Stimulated activated CD4-positive, alpha-beta T cell treated with anti-CD3 and anti-CD28 coated beads, Interleukin-15, amount 100 ng/mL, for 48 hours (primary cell): ENCODE data around the gene POR.
A peak's percentile ranks its signal among the peaks of the same experiment; 100 is the strongest.
"Not testable (repeated sequence)": the region's sequence is repeated elsewhere in the genome, so short reads cannot be mapped to it uniquely, and the experiment has no call there.

Experiments
- DNase-seq, 2 donors: peaks; one replicate each; pipeline ENCODE4 v3.0.0-alpha.2; 2020; ENCODE audit warnings: low read depth in 2 of 2

POR gene

GRCh38 chr7:75992083-75992755 lies 77.3 kb downstream of the POR start:
- no peak for DNase-seq

- DNase-seq: no peak
Measured at GRCh38 chr7:75993689-75994387, 78.9 kb downstream of the POR start.

DNA sequence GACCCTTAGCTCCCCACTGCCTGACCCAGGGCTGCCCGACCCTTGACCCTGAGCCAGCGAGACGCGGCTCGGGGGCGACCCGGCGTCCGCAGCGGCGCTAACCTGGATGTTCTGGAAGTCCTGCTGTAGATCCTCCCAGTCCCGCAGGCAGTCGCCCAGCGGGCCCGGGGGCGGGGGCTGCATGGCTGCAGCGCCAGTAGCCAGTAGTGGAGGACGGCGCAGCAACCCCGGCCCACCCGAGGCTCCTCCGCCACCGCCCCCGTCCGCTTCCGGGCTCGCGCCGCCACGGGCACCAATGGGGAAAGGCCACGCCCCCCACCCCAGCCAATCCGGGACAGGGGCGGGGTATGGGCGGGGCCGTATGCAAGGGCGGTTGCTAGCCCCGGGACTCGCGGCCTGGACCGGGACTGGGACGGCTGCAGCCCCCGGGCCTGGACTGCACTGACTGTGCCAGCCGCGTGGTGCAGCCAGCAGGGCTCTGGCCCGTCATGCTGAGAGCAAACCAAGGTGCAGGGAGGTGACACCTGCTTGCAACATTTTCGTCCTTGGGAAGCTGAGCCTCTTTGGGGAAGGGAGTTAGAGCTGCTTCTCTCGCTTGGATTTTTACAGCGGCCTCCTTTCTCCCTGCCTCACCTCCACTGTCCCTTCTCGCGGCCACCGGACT lies 79.6 kb downstream of the POR start, which contains the start of gene TMEM120A:
TMEM120A (minus strand) TSS at position 208 of the 664 bp plus-strand sequence; CDS start at position 183, 25 bp downstream.
- DNase-seq: peak; percentile 85 to 94

- DNase-seq: no peak
Measured at GRCh38 chr7:75995052-75995471, 80.1 kb downstream of the POR start.

- DNase-seq: no peak
Measured at GRCh38 chr7:75995996-75996395, 81.0 kb downstream of the POR start.

DNA sequence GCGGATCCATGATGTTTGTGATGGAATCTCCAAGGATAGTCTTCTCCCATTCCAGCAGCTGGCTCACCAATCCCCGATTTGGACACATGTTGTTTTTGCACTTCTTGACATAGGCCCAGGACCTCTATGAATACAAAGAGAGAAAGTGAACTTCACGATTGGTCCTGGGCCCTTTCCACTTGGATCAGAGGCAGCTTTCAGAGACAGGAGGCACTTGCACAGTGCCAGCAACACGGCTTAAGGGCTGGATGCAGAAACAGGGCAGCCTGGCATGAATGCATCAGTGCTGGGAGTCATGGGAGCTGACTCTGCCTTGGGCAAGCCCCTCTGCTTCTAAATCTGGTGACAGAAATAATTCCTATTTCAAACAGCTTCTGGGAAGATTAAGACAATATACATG lies 81.5 kb downstream of the POR start:
- no peak for DNase-seq

GRCh38 chr7:75998038-75998437 lies 83.1 kb downstream of the POR start:
- DNase-seq: no peak

- DNase-seq: no peak
Measured at GRCh38 chr7:76000566-76000965, 85.6 kb downstream of the POR start.

DNA sequence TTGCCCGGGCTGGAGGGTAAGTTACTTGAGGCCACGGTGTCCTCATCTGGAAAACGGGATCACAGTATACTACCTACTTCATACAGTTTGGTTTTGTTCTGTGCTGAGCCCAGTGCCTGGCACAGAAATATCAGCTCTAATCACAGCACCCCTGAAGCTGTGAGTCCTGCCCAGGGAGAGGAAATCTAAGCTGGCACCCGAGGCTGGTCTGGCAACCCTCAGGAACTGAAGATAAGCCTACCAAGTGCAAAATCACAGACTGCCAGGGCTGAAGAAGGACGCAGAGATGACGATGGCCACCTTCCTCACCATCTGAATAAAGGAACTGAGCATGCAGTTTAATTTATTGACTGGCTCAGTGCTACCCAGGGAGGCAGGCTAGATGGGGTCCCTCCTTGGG lies 87.2 kb downstream of the POR start:
- no peak for DNase-seq

- DNase-seq: no peak
Measured at GRCh38 chr7:76002822-76003221, 87.9 kb downstream of the POR start.

DNA sequence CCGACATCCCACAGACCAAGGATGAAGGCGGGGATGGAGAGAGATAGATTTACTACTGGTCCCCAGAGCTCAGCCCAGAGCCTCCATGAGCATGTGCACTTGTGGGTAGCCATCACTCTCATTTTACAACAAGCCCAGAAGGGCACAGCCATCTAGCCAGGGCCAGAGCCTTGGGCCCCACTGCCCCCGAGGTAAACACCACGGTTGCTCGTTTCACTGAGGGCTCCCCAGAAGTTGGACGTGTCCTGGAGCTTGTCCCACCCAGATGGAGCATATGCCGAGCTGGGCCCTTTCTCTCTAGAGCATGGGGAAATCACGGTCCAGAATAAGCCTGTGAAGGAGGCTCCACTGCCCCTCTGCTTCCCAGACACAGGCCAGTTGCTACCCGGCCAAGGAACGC lies 88.4 kb downstream of the POR start:
- no peak for DNase-seq

DNA sequence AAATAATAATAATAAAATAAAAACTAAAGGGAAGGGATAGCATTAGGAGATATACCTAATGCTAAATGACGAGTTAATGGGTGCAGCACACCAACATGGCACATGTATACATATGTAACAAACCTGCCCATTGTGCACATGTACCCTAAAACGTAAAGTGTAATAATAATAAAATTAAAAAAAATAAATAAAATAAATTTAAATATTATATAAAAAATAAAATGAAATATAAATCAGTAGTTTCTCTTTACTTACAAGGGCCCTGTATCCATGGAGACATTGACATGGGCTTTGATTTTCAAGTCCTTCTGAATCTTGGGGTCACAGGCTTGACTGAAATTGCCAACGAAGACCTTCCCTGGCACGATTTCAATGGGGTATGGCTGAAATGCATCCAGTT lies 90.0 kb downstream of the POR start:
- DNase-seq: not testable (repeated sequence)

DNA sequence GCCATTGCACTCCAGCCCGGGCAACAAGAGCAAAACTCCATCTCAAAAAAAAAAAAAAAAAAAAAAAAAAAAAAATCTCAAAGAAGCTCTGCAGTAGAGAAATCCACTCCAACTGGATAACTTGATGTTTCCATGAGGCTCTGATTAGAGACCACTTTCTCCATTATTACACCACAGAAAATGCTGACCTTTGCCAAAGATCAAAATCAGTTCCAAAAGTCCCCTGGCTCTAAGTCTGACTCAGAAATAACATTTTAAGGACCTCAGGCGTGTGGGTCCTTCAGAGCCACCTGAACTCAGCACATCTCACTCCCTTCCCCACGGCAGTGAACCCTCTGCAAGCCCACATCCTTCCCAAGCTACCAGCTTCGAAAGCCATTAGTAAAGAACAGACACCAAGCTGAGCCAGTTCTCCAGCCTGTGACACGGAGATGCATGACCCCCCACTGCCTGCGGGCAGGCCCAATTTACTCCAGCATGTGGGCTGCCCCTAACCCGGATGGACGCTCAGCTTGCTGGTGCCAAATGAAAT lies 93.3 kb downstream of the POR start:
- DNase-seq: no peak

DNA sequence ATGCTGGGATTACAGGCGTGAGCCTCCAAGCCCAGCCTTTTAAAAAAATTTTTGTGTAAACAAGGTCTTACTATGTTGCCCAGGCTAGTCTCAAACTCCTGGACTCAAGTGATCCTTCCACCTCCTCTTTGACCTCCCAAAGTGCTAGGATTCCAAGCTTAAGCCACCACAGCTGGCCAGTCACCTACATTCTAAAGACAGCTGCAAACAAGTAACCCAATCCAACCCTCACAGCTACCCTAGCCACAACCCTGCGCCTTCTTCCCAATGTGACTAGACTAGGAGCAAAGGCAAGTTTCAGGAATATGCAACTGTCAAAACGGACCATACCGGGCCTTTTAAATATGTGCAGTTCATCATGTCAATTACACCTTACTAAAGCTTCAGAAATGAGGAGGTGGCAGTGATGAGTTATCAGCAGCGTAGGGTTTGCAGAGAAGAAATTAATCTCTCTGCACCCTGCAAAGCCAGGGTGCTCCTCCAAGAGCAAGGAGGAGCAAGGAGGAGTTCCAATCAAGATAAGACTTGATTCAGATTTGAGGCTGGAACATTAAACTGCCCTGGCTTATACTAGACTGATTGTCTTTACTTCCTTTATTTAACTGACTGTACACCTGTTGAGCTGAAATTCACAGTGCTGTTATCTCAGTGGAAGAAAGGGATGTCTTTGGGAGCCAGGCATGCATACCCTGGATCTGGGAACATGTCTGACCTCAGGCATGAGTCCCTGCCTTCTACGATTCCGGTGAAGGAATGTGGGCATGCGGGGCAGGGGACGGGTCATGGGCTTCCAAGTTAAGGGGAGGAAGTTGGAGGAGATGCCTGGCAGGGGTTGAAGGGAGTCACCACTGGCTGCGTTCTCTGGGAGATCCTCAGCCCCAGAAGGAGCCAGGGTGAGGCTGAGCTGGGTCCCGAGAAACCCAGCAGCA lies 95.0 kb downstream of the POR start:
- DNase-seq: no peak

DNA sequence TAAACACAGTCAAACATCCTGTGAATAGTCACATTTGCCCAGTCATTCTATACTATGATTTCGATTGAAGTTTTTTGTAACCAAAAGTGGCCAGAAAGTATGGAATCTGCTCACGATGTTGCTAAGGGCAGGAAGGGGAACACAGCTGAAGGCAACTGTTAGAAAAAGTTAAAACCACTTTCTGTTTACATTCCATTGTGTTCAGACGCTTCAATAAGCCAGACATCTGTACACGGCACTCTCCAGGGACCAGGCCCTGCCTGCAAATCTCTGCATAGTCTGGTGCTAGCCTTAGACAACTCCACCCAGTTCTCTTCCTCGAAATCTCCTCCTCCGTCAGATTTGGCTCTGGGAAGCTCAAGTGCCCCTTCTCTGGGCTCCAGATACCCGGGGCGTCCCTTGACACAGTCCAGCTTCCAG lies 96.5 kb downstream of the POR start:
- no peak for DNase-seq

DNA sequence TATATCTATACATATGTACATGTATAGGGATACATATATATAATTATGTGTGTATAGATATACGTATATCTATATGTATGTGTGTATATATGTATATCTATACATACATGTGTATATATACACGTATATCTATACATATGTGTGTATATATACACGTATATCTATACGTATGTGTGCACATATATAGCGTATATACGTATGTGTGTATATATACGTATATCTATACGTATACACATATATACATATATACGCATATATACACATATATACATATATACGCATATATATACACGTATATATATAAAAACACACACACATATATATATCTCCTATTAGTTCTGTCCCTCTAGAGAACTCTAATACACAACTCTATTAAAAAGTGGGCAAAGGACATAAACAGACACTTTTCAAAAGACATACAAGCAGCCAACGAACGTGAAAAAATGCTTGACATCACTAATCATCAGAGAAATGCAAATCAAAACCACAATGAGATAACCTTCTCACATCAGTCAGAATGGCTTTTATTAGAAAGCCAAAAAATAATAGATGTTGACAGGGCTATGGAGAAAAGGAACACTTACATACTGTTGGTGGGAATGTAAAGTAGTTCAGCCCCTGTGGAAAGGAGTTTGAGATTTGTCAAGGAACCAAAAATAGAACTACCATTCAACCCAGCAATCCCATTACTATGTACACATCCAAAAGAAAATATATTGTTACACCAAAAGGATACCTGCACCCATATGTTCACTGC lies 101.4 kb downstream of the POR start:
- DNase-seq: no peak

- not testable (repeated sequence) for DNase-seq
Measured at GRCh38 chr7:76018520-76018919, 103.6 kb downstream of the POR start.

GRCh38 chr7:76020031-76020714 lies 105.2 kb downstream of the POR start:
- peak; percentile 32 to 57 for DNase-seq

GRCh38 chr7:76022026-76022780 lies 107.2 kb downstream of the POR start:
- no peak for DNase-seq
